IPS-15b (cell line): ENCODE data around the gene HEPACAM2.

Source experiments
- H3K27me3 ChIP-seq: one replicate; pipeline ENCODE4 v1.6.1; 2013; ENCODE audit warnings: low read length; ENCODE audit not compliant: control insufficient read depth, insufficient read depth
- H3K36me3 ChIP-seq: one replicate; pipeline ENCODE4 v1.6.1; 2013; ENCODE audit warnings: low read length; ENCODE audit not compliant: control insufficient read depth, insufficient read depth
- H3K4me1 ChIP-seq: one replicate; pipeline ENCODE4 v1.6.1; 2013; ENCODE audit warnings: mild to moderate bottlenecking, low read length; ENCODE audit not compliant: control insufficient read depth, insufficient read depth
- H3K4me3 ChIP-seq: one replicate; pipeline ENCODE4 v1.5.1; 2013; ENCODE audit warnings: low read depth, low read length
- H3K9ac ChIP-seq: one replicate; pipeline ENCODE4 v1.6.1; 2013; ENCODE audit warnings: low read depth, mild to moderate bottlenecking, low read length
- H3K9me3 ChIP-seq: one replicate; pipeline ENCODE4 v1.6.1; 2013; ENCODE audit warnings: mild to moderate bottlenecking, low read length; ENCODE audit not compliant: control insufficient read depth, insufficient read depth

The HEPACAM2 gene

GRCh38 chr7:93164766-93165165, 61.5 kb downstream of the HEPACAM2 start:
- no peak overlapping the region for H3K4me3 ChIP-seq
- H3K27me3 ChIP-seq: no peaks in the 10 kb centered on the region
- H3K36me3 ChIP-seq: no peaks in the 10 kb centered on the region
- H3K4me1 ChIP-seq: no peaks in the 10 kb centered on the region
- H3K9me3 ChIP-seq: no peaks in the 10 kb centered on the region
- no peak overlapping the region for H3K9ac ChIP-seq

- Histone ChIP-seq H3K36me3 (no peaks in the 10 kb centered on the region), H3K27me3 (no peaks in the 10 kb centered on the region), H3K9ac (no peak overlapping the region), H3K9me3 (no peaks in the 10 kb centered on the region), H3K4me1 (no peaks in the 10 kb centered on the region), H3K4me3 (no peak overlapping the region)
These were observed 65.0 kb downstream of the HEPACAM2 start for GRCh38 chr7:93161181-93161762.

GRCh38 chr7:93160410-93160809, 65.9 kb downstream of the HEPACAM2 start:
- no peak overlapping the region for H3K9ac ChIP-seq

GRCh38 chr7:93159490-93159889, 66.8 kb downstream of the HEPACAM2 start:
- H3K9ac ChIP-seq: no peak overlapping the region
- no peaks in the 10 kb centered on the region for H3K4me1 ChIP-seq
- no peaks in the 10 kb centered on the region for H3K9me3 ChIP-seq
- H3K4me3 ChIP-seq: no peak overlapping the region
- no peaks in the 10 kb centered on the region for H3K27me3 ChIP-seq
- H3K36me3 ChIP-seq: no peaks in the 10 kb centered on the region

More at GRCh38 chr7:93160410-93160809, 65.9 kb downstream of the HEPACAM2 start:
- Histone ChIP-seq H3K9me3 (no peaks in the 10 kb centered on the region), H3K27me3 (no peaks in the 10 kb centered on the region), H3K4me1 (no peaks in the 10 kb centered on the region), H3K36me3 (no peaks in the 10 kb centered on the region), H3K4me3 (no peak overlapping the region)

- Histone ChIP-seq H3K4me3 (no peak overlapping the region), H3K9ac (no peak overlapping the region), H3K4me1 (no peaks in the 10 kb centered on the region), H3K36me3 (no peaks in the 10 kb centered on the region), H3K27me3 (no peaks in the 10 kb centered on the region), H3K9me3 (no peaks in the 10 kb centered on the region)
These were observed 69.4 kb downstream of the HEPACAM2 start for GRCh38 chr7:93156884-93157283.

- Histone ChIP-seq H3K4me3 (no peak overlapping the region), H3K27me3 (no peaks in the 10 kb centered on the region), H3K4me1 (no peaks in the 10 kb centered on the region), H3K9ac (no peak overlapping the region), H3K36me3 (no peaks in the 10 kb centered on the region), H3K9me3 (no peaks in the 10 kb centered on the region)
These were observed 76.0 kb downstream of the HEPACAM2 start for GRCh38 chr7:93150200-93150835.

GRCh38 chr7:93148727-93149126, 77.5 kb downstream of the HEPACAM2 start:
- no peaks in the 10 kb centered on the region for H3K4me1 ChIP-seq
- no peaks in the 10 kb centered on the region for H3K27me3 ChIP-seq
- no peaks in the 10 kb centered on the region for H3K36me3 ChIP-seq
- H3K4me3 ChIP-seq: no peak overlapping the region
- no peaks in the 10 kb centered on the region for H3K9me3 ChIP-seq
- H3K9ac ChIP-seq: no peak overlapping the region

- H3K4me1 ChIP-seq: no peaks in the 10 kb centered on the region
- no peak within 1 kb of the TSS for H3K9ac ChIP-seq
- H3K36me3 ChIP-seq: no peaks in the 10 kb centered on the region
- H3K9me3 ChIP-seq: no peaks in the 10 kb centered on the region
- H3K4me3 ChIP-seq: no peak within 1 kb of the TSS
- no peaks in the 10 kb centered on the region for H3K27me3 ChIP-seq
These were observed 78.1 kb downstream of the HEPACAM2 start, which contains the start of gene SAMD9L for GRCh38 chr7:93148144-93148543. Gene SAMD9L (minus strand): TSS chr7:93148385. CDS start chr7:93135971, 12,414 bp downstream.

GRCh38 chr7:93147363-93147762, 78.9 kb downstream of the HEPACAM2 start:
- Histone ChIP-seq H3K9me3 (no peaks in the 10 kb centered on the region), H3K27me3 (no peaks in the 10 kb centered on the region), H3K4me1 (no peaks in the 10 kb centered on the region), H3K4me3 (no peak overlapping the region), H3K9ac (no peak overlapping the region), H3K36me3 (no peaks in the 10 kb centered on the region)

GRCh38 chr7:93146472-93147141, 79.7 kb downstream of the HEPACAM2 start:
- H3K9me3 ChIP-seq: no peaks in the 10 kb centered on the region
- H3K4me3 ChIP-seq: no peak overlapping the region
- H3K9ac ChIP-seq: no peak overlapping the region
- H3K4me1 ChIP-seq: no peaks in the 10 kb centered on the region
- no peaks in the 10 kb centered on the region for H3K36me3 ChIP-seq
- H3K27me3 ChIP-seq: no peaks in the 10 kb centered on the region

- Histone ChIP-seq H3K36me3 (no peaks in the 10 kb centered on the region), H3K4me3 (no peak overlapping the region), H3K9me3 (no peaks in the 10 kb centered on the region), H3K4me1 (no peaks in the 10 kb centered on the region), H3K27me3 (no peaks in the 10 kb centered on the region), H3K9ac (no peak overlapping the region)
These were observed 80.2 kb downstream of the HEPACAM2 start for GRCh38 chr7:93146036-93146435.

GRCh38 chr7:93145354-93145753, 80.9 kb downstream of the HEPACAM2 start:
- H3K4me3 ChIP-seq: no peak overlapping the region
- no peaks in the 10 kb centered on the region for H3K36me3 ChIP-seq
- H3K4me1 ChIP-seq: no peaks in the 10 kb centered on the region
- no peaks in the 10 kb centered on the region for H3K9me3 ChIP-seq
- no peak overlapping the region for H3K9ac ChIP-seq
- H3K27me3 ChIP-seq: no peaks in the 10 kb centered on the region
